Ishikawa (cell line): ENCODE measurements around the gene SLC9A9.

Source experiments
- CEBPB ChIP-seq: IDR thresholded peaks from 2 replicates; pipeline ENCODE4 v1.6.1; 2012
- EP300 ChIP-seq: IDR thresholded peaks from 2 replicates; pipeline ENCODE4 v1.6.1; 2012; ENCODE audit warnings: borderline replicate concordance
- MAX ChIP-seq: IDR thresholded peaks from 2 replicates; pipeline ENCODE4 v1.6.1; 2012
- RAD21 ChIP-seq: IDR thresholded peaks from 2 replicates; pipeline ENCODE4 v1.6.1; 2012; ENCODE audit warnings: low read depth
- TAF1 ChIP-seq: IDR thresholded peaks from 2 replicates; pipeline ENCODE4 v1.6.1; 2012; ENCODE audit warnings: low read depth, mild to moderate bottlenecking
- TEAD4 ChIP-seq: IDR thresholded peaks from 2 replicates; pipeline ENCODE4 v1.6.1; 2012
- YY1 ChIP-seq: IDR thresholded peaks from 2 replicates; pipeline ENCODE4 v1.6.1; 2012; ENCODE audit warnings: low read depth
- TF ChIP-seq, protein P1 (sequence below): IDR thresholded peaks from 2 replicates; pipeline ENCODE4 v1.6.1; 2012; ENCODE audit warnings: low read depth, mild to moderate bottlenecking

GRCh38 chr3:143850877-143851276, 2.6 kb upstream of the SLC9A9 start:
- no peak for TF ChIP-seq EP300
- TF ChIP-seq, protein P1, sequence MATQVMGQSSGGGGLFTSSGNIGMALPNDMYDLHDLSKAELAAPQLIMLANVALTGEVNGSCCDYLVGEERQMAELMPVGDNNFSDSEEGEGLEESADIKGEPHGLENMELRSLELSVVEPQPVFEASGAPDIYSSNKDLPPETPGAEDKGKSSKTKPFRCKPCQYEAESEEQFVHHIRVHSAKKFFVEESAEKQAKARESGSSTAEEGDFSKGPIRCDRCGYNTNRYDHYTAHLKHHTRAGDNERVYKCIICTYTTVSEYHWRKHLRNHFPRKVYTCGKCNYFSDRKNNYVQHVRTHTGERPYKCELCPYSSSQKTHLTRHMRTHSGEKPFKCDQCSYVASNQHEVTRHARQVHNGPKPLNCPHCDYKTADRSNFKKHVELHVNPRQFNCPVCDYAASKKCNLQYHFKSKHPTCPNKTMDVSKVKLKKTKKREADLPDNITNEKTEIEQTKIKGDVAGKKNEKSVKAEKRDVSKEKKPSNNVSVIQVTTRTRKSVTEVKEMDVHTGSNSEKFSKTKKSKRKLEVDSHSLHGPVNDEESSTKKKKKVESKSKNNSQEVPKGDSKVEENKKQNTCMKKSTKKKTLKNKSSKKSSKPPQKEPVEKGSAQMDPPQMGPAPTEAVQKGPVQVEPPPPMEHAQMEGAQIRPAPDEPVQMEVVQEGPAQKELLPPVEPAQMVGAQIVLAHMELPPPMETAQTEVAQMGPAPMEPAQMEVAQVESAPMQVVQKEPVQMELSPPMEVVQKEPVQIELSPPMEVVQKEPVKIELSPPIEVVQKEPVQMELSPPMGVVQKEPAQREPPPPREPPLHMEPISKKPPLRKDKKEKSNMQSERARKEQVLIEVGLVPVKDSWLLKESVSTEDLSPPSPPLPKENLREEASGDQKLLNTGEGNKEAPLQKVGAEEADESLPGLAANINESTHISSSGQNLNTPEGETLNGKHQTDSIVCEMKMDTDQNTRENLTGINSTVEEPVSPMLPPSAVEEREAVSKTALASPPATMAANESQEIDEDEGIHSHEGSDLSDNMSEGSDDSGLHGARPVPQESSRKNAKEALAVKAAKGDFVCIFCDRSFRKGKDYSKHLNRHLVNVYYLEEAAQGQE: no peak
- no peak for TF ChIP-seq YY1
- no peak for TF ChIP-seq MAX
- no peak for TF ChIP-seq TEAD4
- no peak for TF ChIP-seq CEBPB
- TF ChIP-seq TAF1: no peak
- no peak for TF ChIP-seq RAD21
